GM19467 (cell line): ENCODE data around the gene PGBD5.

Experiments
- ATAC-seq: cut with Tn5 transposase; IDR thresholded peaks from one replicate; pipeline ENCODE4 v1.9.1; 2021; ENCODE audit warnings: mild to moderate bottlenecking, moderate library complexity; ENCODE audit not compliant: unreplicated experiment

PGBD5 gene

DNA sequence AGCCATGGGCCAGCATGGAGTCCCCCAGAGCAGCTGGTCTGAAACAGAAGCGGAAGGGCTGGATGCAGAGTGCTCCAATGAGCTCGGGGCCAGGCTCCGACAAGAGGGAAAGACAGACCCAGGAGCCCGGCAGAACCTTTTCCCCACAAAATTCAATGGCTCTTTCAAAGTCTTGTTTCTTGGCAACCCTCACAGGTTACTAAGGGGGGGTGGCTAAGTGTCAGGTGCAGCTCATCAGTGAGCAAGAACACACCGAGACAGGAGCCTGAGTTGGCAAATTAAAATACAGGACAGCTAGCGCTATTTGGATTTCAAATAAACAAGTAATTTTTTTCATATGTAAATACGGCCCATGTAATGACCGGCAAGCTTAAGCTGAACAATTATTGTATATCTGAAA is 27.3 kb downstream of the PGBD5 start:
- no peak for ATAC-seq

DNA sequence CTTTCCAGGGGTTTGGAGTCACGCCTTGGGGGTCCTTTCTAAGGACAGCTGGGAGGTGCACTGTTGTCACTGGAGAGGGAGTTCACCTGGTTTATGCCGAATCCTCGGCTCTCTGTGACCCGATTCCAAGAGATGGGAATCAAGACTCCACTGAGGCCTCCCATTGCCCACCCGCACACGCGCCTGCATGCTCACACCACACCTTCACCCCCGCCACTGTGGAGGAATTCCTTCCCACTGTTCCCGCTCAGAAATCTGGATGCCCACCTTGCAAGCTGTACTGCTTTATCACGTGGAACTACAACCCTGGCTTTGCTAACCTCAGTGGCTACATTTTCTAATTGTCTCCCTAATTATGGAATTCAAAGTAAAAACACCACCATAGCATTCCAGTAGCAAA is 29.2 kb downstream of the PGBD5 start:
- ATAC-seq = no peak

DNA sequence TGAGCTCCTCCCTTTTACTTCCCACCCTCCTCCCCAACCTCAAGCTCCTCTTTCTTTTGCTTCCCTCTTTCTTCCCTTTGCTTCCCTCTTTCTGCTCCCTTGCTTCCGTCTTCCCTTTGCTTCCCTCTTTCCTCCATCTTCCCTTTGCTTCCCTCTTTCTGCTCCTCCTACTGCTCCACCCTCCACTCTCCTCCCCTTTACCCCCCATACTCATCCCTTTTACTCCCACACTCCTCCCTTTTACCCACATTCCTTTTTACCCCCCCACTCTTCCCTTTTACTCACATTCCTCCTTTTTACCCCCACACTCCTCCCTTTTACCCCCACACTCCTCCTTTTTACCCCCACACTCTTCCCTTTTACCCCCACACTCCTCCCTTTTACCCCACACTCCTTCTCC is 30.2 kb downstream of the PGBD5 start:
- no peak for ATAC-seq

DNA sequence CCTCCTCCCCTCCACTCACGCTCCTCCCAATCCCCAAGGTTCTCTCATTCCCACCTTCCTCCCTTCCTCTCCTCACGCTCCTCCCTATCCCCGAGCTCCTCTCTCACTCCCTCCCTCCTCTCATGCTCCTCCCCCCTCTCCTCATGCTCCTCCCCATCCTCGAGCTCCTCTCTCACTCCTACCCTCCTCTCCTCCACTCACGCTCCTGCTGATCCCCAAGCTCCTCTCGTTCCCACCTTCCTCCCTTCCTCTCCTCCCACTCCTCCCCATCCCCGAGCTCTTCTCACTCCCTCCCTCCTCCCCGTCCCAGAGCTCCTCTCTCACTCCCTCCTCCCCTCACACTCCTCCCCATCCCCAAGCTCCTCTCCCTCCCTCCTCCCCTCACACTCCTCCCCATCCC is 31.4 kb downstream of the PGBD5 start:
- no peak for ATAC-seq

DNA sequence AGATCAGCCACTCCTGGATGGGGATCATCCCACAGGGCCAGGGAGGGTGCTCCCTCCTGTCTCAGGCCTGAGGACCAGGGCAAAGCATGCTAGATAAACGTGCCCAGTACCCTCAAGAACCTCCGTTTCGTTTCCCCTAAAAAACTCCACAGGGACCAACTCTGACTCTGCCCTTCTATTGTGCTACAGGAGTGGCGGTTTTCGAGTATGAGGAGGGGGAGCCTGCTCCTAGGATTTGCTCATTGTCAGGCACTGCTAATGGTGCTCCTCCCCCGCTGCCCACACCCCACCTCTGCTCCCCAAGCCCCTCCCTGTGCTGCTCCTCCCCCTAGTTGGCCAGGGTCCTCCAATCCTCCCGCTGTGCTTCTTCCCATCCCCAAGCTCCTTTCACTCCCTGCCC is 32.0 kb downstream of the PGBD5 start:
- ATAC-seq = no peak

DNA sequence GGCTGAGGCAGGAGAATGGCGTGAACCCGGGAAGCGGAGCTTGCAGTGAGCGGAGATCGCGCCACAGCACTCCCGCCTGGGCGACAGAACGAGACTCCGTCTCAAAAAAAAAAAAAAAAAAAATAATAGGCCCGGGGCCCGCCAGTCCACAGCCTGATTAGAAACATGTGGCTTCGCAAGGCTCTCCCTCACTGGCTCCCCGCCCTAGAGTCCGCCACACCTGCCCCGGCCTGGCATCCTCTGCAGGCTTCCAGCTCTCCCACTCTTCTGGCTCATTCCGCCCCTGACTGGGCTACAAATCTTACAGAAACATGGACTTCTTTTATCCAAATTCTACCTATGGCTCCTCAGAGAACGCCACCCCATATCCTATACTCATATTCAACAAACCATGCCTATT is 32.4 kb downstream of the PGBD5 start:
- ATAC-seq = no peak

DNA sequence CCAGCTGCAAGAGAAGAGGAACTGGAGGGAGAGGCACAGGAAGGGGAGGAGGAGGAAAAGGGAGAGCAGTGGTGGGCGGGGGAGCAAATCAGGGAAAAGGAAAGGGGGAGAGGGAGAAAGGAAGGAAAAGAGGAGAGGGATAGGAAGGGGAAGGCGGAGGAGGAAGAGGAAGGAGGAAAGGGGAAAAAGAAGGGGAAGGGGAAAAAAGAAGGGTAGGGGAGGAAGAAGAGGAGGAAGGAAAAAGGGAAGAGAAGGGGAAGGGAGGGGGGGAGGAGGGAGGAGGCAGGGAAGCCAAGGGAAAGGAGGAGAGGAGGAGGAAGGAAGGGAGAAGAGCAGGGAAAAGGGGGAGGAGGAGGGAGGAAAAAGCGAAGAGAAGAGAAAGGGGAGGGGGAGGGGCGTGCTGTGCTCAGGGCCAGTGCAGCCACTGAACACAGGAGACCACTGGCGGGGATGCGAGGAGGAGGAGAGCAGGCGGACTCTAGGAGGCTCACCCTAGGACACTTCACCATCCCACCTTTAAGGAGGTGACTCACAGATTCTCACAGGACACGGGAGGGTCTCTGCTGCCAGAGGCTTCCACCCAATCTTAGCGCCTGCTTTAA is 33.1 kb downstream of the PGBD5 start:
- ATAC-seq = no peak

DNA sequence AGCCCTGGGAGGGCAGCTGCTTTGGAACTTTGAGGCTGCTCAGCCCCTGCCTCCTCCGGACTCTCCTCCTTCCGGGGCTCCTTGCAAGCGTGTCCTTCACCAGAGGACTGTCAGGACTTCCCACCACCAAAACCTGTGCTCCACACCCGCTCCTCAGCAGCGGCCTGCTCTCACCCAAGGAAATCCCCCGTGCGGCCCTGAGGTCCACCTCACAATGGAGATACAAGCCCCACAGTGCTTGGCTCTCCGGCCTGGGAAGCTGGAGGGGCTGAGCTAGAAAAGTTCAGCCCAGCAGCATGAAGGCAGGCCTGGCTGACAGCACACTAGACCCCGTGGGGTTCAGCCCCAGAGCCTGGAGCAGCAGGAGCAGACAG is 33.6 kb downstream of the PGBD5 start:
- no peak for ATAC-seq

DNA sequence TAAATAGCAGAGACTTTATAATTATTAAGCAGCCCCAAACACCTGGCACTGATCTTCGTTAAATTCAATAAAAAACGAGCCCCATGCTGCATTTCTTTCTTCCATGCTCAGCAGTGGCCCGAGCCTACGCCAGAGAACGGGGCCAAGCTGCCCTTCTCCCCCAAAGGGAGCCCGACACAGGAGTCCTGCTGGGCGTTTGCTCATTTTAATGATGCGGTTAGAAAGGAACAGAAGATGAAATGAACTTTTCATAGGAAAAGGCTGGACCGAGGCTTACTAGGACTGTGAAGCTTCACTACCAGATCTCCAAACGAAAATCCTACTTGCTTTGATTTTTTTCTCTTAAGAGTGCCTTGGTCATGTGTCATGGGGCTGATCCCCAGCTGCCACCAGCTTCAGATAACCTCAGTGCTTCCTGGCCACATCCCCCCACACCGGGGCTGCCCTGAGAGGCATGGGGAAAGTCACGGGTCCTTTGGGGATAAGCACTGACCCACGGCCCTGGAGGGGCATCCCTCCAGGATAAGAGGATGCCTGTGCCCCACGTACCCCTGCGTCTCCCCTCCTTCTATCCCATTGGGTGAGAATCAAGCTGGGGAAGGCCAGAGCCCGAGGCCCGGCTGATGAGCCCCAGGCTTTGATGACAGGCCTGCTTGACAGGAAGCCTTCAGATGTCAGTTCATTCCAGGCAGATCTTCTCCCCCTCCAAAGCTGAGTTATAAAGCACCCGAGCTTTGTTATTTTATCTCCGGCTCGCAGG is 34.2 kb downstream of the PGBD5 start:
- ATAC-seq = no peak

DNA sequence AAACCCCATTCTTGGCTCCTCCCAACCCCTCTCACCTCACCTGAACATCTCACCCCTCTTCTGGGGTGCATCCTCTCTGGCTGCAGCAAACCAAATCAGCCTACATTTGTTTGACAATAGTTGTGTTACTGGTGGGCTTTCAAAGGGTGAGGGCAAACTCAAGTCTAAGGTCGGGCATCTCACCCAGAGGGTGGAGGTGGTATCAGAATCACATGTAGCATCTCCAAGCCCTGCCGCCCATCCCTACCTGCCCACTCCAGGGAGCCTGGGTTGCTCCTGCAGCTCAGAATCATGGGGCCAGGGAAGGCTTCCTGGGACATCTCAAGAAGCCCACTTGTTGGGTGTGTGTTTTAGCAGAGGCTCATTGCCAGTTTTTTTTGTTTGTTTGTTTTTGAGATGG is 35.8 kb downstream of the PGBD5 start:
- no peak for ATAC-seq

DNA sequence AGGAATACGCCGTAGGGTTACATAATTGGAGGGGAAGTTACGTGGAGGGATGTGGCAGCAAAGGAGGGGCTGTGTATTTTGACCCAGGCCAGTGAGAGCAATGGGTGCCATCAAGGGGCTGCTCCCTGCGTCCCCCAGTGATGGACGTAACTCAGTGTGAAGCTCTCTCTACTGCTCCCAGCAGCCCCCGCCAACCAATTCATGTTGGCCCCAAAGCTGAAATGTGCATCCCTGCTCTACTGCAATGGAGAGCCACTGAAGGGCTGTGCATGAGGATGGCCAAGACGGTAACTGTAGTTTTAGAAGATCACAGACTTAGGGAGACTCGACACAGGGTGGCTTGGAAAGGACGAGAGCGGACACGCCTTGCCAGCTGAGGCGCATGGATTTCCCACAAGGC is 38.3 kb downstream of the PGBD5 start:
- ATAC-seq = no peak

DNA sequence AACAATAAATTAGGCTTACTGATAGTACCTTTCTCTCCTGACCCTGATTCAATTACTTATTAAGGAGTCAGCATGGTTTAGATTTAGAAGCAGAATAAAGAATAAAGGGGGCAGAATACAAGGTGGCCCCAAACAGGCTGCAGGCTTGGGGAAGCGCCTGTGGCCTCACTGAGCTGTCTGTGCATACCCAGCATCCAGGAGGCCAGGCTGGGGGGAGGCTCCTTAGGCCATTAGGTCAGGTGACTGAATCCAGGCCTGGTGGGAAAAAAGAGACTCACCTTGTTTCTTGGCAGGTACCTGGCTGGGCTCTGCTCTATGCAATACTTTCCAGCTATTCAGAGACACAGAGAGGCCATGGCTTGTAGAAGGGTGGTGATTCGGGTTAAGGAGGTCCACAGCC is 38.8 kb downstream of the PGBD5 start:
- ATAC-seq = no peak

DNA sequence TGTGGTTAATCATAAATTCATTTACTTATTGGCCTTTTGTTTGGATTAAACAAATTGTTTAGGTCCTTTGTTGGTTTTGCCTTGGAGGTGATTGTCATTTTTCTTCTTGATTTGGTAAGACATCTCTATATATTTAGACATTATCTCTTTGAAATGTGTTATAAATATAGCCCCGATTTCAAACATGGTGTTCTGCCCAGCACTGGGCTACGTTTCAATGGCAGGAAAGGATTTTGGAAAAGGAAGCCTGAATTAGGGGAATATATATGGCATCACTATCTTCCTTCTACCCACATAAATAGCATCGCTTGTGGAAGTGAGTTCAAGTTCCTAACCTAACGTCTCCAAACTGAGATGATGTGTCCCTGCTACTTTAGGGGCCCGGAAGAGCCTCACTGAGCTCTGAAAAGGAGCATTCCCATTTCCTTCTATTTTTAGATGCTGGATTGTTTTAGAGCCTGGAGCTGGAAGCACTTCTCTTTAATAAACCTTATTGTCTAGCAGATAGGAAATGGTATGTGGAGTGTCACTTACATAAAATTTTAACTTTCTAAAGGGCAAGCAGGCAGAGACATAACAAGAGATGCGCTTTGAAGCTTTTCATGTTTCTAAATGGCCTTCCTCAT is 39.4 kb downstream of the PGBD5 start:
- no peak for ATAC-seq

DNA sequence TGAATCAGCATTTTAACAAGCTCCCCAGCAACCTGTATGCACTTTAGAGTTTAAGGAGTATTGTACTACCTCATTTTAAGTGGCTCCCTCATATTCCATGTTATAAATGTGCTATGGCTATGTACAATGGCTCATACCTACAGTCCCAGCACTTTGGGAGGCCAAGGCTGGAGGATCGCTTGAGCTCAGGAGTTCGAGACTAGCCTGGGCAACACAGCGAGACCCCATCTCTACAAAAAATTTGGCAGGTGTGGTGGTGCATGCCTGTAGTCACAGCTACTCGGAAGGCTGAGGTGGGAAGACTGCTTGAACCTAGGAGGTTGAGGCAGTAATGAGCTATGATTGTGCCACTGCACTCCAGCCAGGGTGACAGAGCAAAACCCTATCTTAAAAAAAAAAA is 40.2 kb downstream of the PGBD5 start:
- no peak for ATAC-seq

DNA sequence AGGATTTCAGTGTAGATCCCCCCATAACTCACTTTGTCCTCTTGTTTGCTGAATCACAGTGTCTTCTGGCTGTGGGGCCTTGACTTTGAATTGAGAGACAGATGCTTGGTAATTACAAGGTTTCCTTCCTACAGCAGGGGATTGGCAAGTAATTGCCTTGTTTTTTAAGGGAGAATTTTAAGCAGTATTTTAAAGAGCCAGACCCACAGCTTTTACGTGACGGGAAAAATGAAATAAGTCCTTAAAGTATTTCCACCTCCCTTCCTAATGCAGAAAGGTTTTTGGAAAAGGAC is 41.0 kb downstream of the PGBD5 start:
- ATAC-seq = no peak

DNA sequence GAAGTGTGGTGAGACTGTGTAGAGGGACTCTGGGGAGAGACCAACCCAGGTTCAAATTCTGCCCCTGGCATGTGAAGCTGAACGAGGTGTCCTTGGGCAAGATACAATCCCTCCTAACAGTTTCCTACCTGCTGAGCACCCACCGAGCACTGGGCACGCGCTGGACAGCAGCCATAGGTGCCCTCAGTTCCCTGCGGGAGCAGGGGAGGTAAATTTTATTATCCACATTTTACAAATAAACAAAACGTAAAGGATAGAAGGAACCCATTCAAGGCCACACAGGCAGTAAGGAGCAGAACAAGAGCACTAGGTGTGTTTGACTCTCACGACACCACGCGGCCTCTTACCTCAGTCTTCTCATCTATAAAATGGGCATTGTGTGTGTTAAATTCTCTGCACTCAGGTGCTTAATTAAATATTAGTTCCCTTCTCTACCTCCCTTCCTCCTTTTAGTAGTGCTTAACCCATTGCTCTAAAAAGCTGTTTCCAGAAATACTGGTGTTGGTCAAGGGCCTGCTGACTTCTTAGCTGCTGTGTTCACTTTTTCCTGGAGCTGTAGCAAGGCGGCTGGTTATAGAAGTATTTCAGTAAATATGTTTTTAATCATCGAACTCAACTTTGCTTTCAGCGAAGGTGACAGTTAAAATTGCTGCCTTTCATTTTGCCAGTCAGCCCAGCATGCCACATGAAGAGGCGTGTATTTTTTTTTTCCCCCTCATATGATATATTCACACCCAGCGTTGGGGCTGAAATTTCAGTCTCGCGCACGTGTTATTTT is 41.6 kb downstream of the PGBD5 start:
- no peak for ATAC-seq

DNA sequence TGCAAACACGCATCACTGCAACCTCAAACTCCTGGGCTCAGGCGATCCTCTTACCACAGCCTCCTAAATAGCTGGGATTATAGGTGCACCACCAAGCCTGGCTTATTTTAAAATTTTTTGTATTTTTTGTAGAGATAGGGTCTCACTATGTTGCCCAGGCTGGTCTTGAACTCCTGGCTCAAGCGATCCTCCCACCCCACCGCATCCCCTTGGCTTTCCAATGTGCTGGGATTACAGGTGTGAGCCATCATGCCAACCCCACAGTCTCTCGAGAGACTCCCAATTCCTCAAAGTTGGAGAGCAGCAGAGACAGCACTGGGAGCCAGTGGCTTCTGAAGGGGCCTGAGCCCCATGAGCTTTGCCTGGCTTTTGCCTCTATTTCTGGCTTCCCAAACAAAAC is 42.7 kb downstream of the PGBD5 start:
- ATAC-seq = no peak

DNA sequence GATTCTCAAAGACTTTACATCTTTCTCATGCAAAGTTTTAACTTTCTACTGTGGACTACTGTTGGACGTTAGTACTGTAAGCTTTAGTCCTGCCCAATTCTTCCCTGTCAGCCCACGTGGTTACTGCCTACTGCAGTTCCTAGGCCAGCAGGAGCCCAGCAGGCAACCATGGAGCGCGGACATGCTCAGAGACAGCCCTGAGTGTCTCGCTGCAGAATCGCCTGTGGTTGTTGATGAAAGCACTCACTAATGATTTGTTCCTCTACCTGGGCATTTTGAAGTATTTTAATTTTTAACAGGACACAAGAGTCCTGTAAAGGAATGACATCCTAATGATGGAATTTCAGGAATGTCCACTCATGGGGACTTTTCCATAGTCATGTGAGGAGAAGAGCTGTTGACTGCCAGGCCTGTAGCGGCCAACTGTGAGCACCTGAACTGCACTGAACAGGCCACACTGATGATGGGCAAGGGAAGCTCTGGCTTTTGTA is 44.1 kb downstream of the PGBD5 start:
- no peak for ATAC-seq

DNA sequence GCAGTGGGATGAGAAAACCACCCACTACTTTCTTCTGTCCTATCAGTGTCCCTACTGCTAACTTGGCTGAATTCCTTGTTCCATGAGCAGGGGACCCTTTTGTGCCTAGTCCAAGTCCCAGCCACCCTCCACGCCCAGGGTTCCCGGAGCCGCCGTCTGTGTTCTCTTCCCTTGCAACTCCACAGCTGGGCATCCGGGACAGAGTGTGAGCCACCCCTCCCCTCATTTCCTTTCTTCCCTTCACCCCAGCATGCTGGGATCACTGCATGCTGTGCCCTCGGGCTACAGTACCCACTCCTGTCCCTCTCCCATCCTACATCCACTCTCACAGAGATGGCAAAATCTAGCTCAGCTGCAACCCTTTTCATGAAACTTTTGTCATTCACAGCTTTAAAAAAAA is 44.5 kb downstream of the PGBD5 start:
- ATAC-seq = no peak

DNA sequence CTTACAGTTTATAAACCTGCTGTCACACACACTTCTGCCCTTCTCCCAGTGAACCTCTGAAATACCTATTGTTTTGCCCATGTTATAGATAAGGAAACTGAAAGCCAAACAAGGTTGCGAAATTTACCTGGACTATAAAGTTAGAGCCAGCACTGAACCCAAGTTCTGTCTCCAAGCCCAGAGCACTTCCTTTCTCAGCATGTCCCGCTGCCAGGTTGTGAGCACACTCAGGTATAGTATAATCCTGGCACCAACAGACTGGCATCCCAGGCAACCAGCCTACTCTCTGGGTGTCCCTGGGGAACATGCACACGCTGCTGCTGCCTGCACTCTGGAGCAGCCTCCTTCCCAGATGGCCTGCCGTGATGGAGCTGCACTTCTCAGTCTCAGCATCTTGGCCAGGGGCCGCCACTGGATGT is 45.1 kb downstream of the PGBD5 start:
- ATAC-seq = no peak

DNA sequence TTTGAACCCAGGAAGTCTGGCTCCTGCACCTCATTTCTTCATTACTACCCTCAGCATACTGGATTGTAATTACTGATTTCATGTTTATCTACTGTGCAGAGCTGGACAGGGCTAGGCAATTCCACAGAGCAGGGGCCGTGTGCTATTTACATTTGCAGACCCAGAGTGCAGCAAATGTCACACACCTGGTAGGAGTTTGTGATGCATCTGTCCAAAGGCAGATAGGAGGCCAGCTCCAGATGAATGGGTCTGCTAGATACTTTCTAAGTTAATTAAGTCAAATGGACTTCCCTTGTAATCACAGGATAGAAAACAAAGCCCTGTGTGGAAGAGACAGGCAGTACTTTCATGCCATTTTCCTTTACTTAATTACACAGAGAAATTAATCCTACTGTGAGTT is 46.2 kb downstream of the PGBD5 start:
- no peak for ATAC-seq

DNA sequence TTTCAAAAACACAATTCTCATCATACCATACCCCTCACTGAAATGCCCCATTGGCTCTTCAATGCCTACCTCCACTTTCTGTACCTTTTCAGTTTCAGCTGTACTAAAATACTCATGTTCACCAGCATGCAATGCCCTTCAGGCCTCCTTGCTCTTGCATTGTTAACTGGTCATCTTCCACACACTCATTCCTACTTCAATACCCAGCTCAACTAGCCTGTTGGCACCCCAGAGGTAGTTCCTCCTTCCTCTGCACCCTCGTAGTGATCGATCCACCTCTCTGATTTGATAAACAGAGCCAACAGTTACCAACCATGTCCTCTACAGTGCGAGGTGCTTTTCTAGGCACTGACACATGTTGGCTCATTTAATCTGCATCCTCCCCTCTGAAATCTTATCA is 46.7 kb downstream of the PGBD5 start:
- no peak for ATAC-seq
